Measurements from ENCODE around the gene CARD11. TPM values are rescaled to one million over a fixed set of nuclear protein-coding genes. Genes with fewer than 3 reads are reported as not detected.

Gene CARD11
- total and polyA plus RNA-seq, 7 experiments from 2014 or later, result 13.3 to 136 (median 113) TPM

- ChIA-PET POLR2A (interaction anchor here (0.6 kb wide), 1 partner anchor 124 kb away, joined by 3 read pairs; no protein-coding TSS in a partner anchor), CTCF (no interaction called here)
Observed at GRCh38 chr7:2928256-2928612, 115.4 kb downstream of the CARD11 start.

GRCh38 chr7:2927592-2927991, 116.1 kb downstream of the CARD11 start:
- no peak for DNase-seq
- Mint-ChIP-seq H3K27me3 (no peaks in the 10 kb centered on the region), H3K4me1 (no peaks in the 10 kb centered on the region), H3K4me3 (no peak overlapping the region), H3K9me3 (peaks cover 0 to 2% (median 0%) of the 10 kb centered on the region in 11 donors), H3K36me3 (peaks cover 1 to 42% (median 10%) of the 10 kb centered on the region in 5 donors), H3K27ac (peak overlapping the region in 1 of 9 donors; percentile 25)
- intact Hi-C loops (cut with micrococcal nuclease), result no loop called here
- Histone ChIP-seq H3K9me3 (ENCODE audit: control insufficient read depth in 2 of 3, low read length in 3 of 3) (no peaks in the 10 kb centered on the region), H3K27ac (ENCODE audit: low read depth, low read length) (no peak overlapping the region), H3K27me3 (ENCODE audit: control insufficient read depth in 2 of 2, insufficient read depth in 2 of 2, low read length in 2 of 2) (no peaks in the 10 kb centered on the region), H3K36me3 (ENCODE audit: control insufficient read depth in 2 of 3, insufficient read depth in 3 of 3, low read length in 3 of 3) (peaks cover 7 to 97% (median 30%) of the 10 kb centered on the region in 3 experiments), H3K4me3 (ENCODE audit: low read length) (no peak overlapping the region), H3K4me1 (ENCODE audit: control insufficient read depth in 2 of 2, insufficient read depth in 2 of 2, low read length in 2 of 2) (no peaks in the 10 kb centered on the region)
- POLR2A ChIA-PET, result no interaction called here
- no peak for ATAC-seq
- CTCF ChIA-PET, result no interaction called here

More at GRCh38 chr7:2928256-2928612, 115.4 kb downstream of the CARD11 start:
- no peak for DNase-seq
- Histone ChIP-seq H3K4me3 (ENCODE audit: low read length) (no peak overlapping the region), H3K27me3 (ENCODE audit: control insufficient read depth in 2 of 2, insufficient read depth in 2 of 2, low read length in 2 of 2) (no peaks in the 10 kb centered on the region), H3K4me1 (ENCODE audit: control insufficient read depth in 2 of 2, insufficient read depth in 2 of 2, low read length in 2 of 2) (no peaks in the 10 kb centered on the region), H3K9me3 (ENCODE audit: control insufficient read depth in 2 of 3, low read length in 3 of 3) (no peaks in the 10 kb centered on the region), H3K27ac (ENCODE audit: low read depth, low read length) (no peak overlapping the region), H3K36me3 (ENCODE audit: control insufficient read depth in 2 of 3, insufficient read depth in 3 of 3, low read length in 3 of 3) (peaks cover 11 to 97% (median 32%) of the 10 kb centered on the region in 3 experiments)
- peaks cover 0 to 2% (median 0%) of the 10 kb centered on the region in 11 donors for H3K9me3 Mint-ChIP-seq
- peaks cover 0 to 41% (median 11%) of the 10 kb centered on the region in 5 donors for H3K36me3 Mint-ChIP-seq
- intact Hi-C loops (cut with micrococcal nuclease), result no loop called here
- H3K27me3 Mint-ChIP-seq, result no peaks in the 10 kb centered on the region
- no peak overlapping the region for H3K4me3 Mint-ChIP-seq
- ATAC-seq, result no peak
- H3K27ac Mint-ChIP-seq, result no peak overlapping the region
- no peaks in the 10 kb centered on the region for H3K4me1 Mint-ChIP-seq

DNA sequence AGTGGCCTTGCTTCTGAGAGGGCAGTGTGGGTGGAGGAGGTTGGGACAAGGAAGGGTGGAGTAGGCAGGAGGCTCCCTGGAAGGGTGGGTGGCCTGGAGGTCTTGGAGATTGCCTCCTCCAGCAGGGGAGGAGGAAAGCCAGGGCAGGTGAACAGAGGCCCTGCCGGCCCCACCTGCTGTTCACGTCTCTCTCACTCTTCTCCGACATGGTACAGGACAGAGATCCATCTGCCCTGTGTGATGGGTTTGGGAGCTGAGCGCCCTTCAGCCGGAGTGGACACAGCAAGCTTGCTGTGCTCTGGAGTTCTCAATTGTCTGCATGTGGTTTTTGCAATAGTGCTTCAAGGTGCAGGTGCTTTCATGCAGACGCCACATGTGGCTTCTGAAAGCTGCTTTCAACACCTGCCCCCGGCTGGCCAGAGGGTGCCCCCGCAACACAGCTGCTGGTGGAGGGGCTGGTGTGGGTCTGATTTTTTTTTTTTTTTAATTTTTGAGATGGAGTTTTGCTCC, 116.7 kb downstream of the CARD11 start:
- H3K4me3 Mint-ChIP-seq, result no peak overlapping the region
- ChIA-PET CTCF (no interaction called here), POLR2A (no interaction called here)
- H3K27ac Mint-ChIP-seq, result peak overlapping the region in 5 of 9 donors; percentile 6 to 71 (median 53)
- no peaks in the 10 kb centered on the region for H3K27me3 ChIP-seq (ENCODE audit: control insufficient read depth in 2 of 2, insufficient read depth in 2 of 2, low read length in 2 of 2)
- intact Hi-C loops (cut with micrococcal nuclease), result no loop called here
- no peaks in the 10 kb centered on the region for H3K9me3 ChIP-seq (ENCODE audit: control insufficient read depth in 2 of 3, low read length in 3 of 3)
- H3K36me3 ChIP-seq (ENCODE audit: control insufficient read depth in 2 of 3, insufficient read depth in 3 of 3, low read length in 3 of 3), result peaks cover under 1 to 97% (median 30%) of the 10 kb centered on the region in 3 experiments
- H3K27ac ChIP-seq (ENCODE audit: low read depth, low read length), result no peak overlapping the region
- ATAC-seq (no peak), DNase-seq (no peak)
- no peaks in the 10 kb centered on the region for H3K27me3 Mint-ChIP-seq
- no peaks in the 10 kb centered on the region for H3K4me1 ChIP-seq (ENCODE audit: control insufficient read depth in 2 of 2, insufficient read depth in 2 of 2, low read length in 2 of 2)
- H3K36me3 Mint-ChIP-seq, result peaks cover 2 to 41% (median 4%) of the 10 kb centered on the region in 5 donors
- H3K9me3 Mint-ChIP-seq, result peaks cover 0 to 2% (median 0%) of the 10 kb centered on the region in 11 donors
- no peaks in the 10 kb centered on the region for H3K4me1 Mint-ChIP-seq
- H3K4me3 ChIP-seq (ENCODE audit: low read length), result no peak overlapping the region

DNA sequence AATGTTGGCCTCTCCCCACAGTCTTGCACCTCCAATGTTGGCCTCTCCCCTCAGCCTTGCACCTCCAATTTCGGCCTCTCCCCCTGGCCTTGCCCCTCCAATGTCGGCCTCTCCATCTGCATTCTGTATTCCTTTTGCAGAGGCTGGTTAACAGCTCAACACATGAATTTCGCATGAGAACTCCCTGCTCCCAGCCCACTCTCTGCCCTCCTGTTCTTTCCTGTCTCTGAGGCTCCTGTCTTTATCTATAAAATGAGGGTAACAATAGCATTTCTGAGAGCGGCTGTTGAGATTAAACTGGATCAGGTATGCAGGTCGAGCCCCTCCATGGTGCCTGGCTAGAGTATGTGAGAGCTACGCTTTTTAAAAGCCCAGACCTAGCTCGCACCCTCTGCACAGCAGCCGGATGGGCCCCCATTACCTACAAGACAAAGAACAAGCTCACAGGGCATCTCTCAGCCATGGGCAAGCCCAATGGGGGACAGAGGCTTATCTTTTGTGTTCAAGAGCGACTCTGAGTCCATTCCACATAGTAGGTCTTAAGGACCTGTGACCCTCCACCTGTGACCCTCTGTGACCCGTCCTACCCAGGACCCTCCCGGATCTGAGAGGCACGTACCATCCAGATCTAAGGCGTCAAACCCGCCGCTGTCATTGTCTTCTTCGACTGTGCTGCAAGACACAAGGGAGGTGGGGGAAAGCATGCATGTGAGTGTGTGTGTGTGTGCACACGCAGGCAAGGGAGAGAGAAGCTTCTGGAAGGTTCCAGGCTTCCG, 117.4 kb downstream of the CARD11 start:
- DNase-seq (no peak), ATAC-seq (no peak)
- Histone ChIP-seq H3K9me3 (ENCODE audit: control insufficient read depth in 2 of 3, low read length in 3 of 3) (no peaks in the 10 kb centered on the region), H3K27me3 (ENCODE audit: control insufficient read depth in 2 of 2, insufficient read depth in 2 of 2, low read length in 2 of 2) (no peaks in the 10 kb centered on the region), H3K27ac (ENCODE audit: low read depth, low read length) (no peak overlapping the region), H3K4me1 (ENCODE audit: control insufficient read depth in 2 of 2, insufficient read depth in 2 of 2, low read length in 2 of 2) (no peaks in the 10 kb centered on the region), H3K36me3 (ENCODE audit: control insufficient read depth in 2 of 3, insufficient read depth in 3 of 3, low read length in 3 of 3) (peaks cover 1 to 98% (median 30%) of the 10 kb centered on the region in 3 experiments), H3K4me3 (ENCODE audit: low read length) (no peak overlapping the region)
- H3K27me3 Mint-ChIP-seq, result no peaks in the 10 kb centered on the region
- H3K36me3 Mint-ChIP-seq, result peaks cover 5 to 42% (median 6%) of the 10 kb centered on the region in 5 donors
- H3K4me3 Mint-ChIP-seq, result no peak overlapping the region
- ChIA-PET CTCF (no interaction called here), POLR2A (no interaction called here)
- no peaks in the 10 kb centered on the region for H3K9me3 Mint-ChIP-seq
- no peaks in the 10 kb centered on the region for H3K4me1 Mint-ChIP-seq
- intact Hi-C loops (cut with micrococcal nuclease), result no loop called here
- H3K27ac Mint-ChIP-seq, result peak overlapping the region in 6 of 9 donors; percentile 6 to 80 (median 56)

GRCh38 chr7:2924866-2925840, 118.5 kb downstream of the CARD11 start:
- POLR2A ChIA-PET, result no interaction called here
- Mint-ChIP-seq H3K36me3 (peaks cover 15 to 50% (median 16%) of the 10 kb centered on the region in 5 donors), H3K4me3 (no peak overlapping the region), H3K27me3 (no peaks in the 10 kb centered on the region), H3K4me1 (no peaks in the 10 kb centered on the region), H3K27ac (peak overlapping the region in 3 of 9 donors; percentile 8 to 59 (median 43)), H3K9me3 (peaks cover 0 to 8% (median 0%) of the 10 kb centered on the region in 11 donors)
- Histone ChIP-seq H3K27me3 (ENCODE audit: control insufficient read depth in 2 of 2, insufficient read depth in 2 of 2, low read length in 2 of 2) (no peaks in the 10 kb centered on the region), H3K4me1 (ENCODE audit: control insufficient read depth in 2 of 2, insufficient read depth in 2 of 2, low read length in 2 of 2) (no peaks in the 10 kb centered on the region), H3K9me3 (ENCODE audit: control insufficient read depth in 2 of 3, low read length in 3 of 3) (no peaks in the 10 kb centered on the region), H3K36me3 (ENCODE audit: control insufficient read depth in 2 of 3, insufficient read depth in 3 of 3, low read length in 3 of 3) (peaks cover 7 to 96% (median 26%) of the 10 kb centered on the region in 3 experiments), H3K4me3 (ENCODE audit: low read length) (no peak overlapping the region), H3K27ac (ENCODE audit: low read depth, low read length) (no peak overlapping the region)
- no peak for ATAC-seq
- CTCF ChIA-PET, result interaction anchor here (1.0 kb wide), 1 partner anchor 230 kb away, joined by 3 read pairs; no protein-coding TSS in a partner anchor
- intact Hi-C loops (cut with micrococcal nuclease), result no loop called here
- DNase-seq, result no peak

DNA sequence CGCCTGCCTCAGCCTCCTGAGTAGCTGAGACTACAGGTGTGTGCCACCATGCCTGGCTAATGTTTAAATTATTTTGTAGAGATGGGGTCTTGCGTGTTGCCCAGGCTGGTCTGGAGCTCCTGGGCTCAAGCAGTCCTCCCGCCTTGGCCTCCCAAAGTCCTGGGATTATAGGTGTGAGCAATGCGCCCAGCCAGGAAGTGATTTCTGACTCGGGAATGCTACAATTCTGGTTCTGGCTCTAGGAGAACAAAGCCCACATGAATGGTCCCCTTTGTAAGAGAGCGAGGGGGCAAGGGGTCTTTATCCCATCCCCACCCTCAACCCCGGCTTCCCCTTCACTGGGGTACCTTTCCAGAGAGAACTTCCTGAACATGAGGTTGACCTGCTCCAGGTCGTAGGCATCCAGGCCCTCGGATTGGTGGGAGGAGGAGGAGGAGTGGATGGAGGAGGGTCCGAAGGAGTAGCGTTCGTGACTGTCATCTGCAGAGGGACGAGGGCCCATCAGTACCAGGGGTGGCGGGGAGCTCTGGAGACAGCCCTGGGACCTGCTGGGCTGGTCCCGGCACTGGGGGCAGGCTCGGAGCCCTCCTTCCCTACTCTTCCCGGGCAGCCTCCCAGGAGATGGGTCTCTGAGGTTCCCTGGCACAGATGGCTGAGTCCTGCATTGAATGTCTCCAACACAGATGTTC, 119.6 kb downstream of the CARD11 start:
- H3K9me3 ChIP-seq (ENCODE audit: control insufficient read depth in 2 of 3, low read length in 3 of 3), result no peaks in the 10 kb centered on the region
- H3K4me1 ChIP-seq (ENCODE audit: control insufficient read depth in 2 of 2, insufficient read depth in 2 of 2, low read length in 2 of 2), result no peaks in the 10 kb centered on the region
- H3K36me3 Mint-ChIP-seq, result peaks cover 22 to 62% (median 23%) of the 10 kb centered on the region in 5 donors
- H3K27me3 Mint-ChIP-seq, result no peaks in the 10 kb centered on the region
- no peak overlapping the region for H3K27ac ChIP-seq (ENCODE audit: low read depth, low read length)
- intact Hi-C loops (cut with micrococcal nuclease), result no loop called here
- H3K27ac Mint-ChIP-seq, result peak overlapping the region in 2 of 9 donors; percentile 21 to 42
- H3K4me1 Mint-ChIP-seq, result no peaks in the 10 kb centered on the region
- no peaks in the 10 kb centered on the region for H3K27me3 ChIP-seq (ENCODE audit: control insufficient read depth in 2 of 2, insufficient read depth in 2 of 2, low read length in 2 of 2)
- peaks cover 0 to 9% (median 0%) of the 10 kb centered on the region in 11 donors for H3K9me3 Mint-ChIP-seq
- H3K36me3 ChIP-seq (ENCODE audit: control insufficient read depth in 2 of 3, insufficient read depth in 3 of 3, low read length in 3 of 3), result peaks cover 7 to 96% (median 31%) of the 10 kb centered on the region in 3 experiments
- no peak overlapping the region for H3K4me3 ChIP-seq (ENCODE audit: low read length)
- no peak overlapping the region for H3K4me3 Mint-ChIP-seq
- DNase-seq, result no peak
- ChIA-PET CTCF (interaction anchor here (0.6 kb wide), 1 partner anchor 49 kb away, joined by 3 read pairs; no protein-coding TSS in a partner anchor), POLR2A (no interaction called here)
- no peak for ATAC-seq
